ENCODE data around the gene ITPKB. TPM values are rescaled to one million over a fixed set of nuclear protein-coding genes. Genes with fewer than 3 reads are reported as not detected.

ITPKB gene
- total and polyA plus RNA-seq, 2 experiments from 2014 or later, result 0.31 to 5.2 TPM

- Mint-ChIP-seq H3K36me3 (ENCODE audit: low read depth) (no peaks in the 10 kb centered on the region), H3K9me3 (no peaks in the 10 kb centered on the region), H3K27ac (no peak overlapping the region), H3K27me3 (ENCODE audit: insufficient read depth, low read depth, poor library complexity) (peaks cover 9% of the 10 kb centered on the region), H3K4me1 (peaks cover 13% of the 10 kb centered on the region), H3K4me3 (no peak overlapping the region)
- H2AFZ ChIP-seq, result no peak overlapping the region
- H4K20me1 ChIP-seq (replicated peaks; ENCODE audit: insufficient read depth), result no peaks in the 10 kb centered on the region
- no peak for DNase-seq (ENCODE audit: low spot score)
- 0 out of 2 replicates have a peak, but pooled peaks cover 3% of the 10 kb centered on the region for H3K9me2 ChIP-seq (ENCODE audit: insufficient read depth)
- H3K36me3 ChIP-seq (ENCODE audit: insufficient read depth), result no peaks in the 10 kb centered on the region
- peaks cover 10% of the 10 kb centered on the region; the same call in 1 of the 2 replicates for H3K4me1 ChIP-seq (ENCODE audit: insufficient read depth)
- no peak overlapping the region for H3K4me3 ChIP-seq
- no peaks in the 10 kb centered on the region for H3K27me3 ChIP-seq (ENCODE audit: insufficient read depth)
- H3K4me2 ChIP-seq, result no peak overlapping the region
- no peaks in the 10 kb centered on the region for H3K79me2 ChIP-seq (replicated peaks; ENCODE audit: insufficient read depth)
- TF ChIP-seq, protein P1, sequence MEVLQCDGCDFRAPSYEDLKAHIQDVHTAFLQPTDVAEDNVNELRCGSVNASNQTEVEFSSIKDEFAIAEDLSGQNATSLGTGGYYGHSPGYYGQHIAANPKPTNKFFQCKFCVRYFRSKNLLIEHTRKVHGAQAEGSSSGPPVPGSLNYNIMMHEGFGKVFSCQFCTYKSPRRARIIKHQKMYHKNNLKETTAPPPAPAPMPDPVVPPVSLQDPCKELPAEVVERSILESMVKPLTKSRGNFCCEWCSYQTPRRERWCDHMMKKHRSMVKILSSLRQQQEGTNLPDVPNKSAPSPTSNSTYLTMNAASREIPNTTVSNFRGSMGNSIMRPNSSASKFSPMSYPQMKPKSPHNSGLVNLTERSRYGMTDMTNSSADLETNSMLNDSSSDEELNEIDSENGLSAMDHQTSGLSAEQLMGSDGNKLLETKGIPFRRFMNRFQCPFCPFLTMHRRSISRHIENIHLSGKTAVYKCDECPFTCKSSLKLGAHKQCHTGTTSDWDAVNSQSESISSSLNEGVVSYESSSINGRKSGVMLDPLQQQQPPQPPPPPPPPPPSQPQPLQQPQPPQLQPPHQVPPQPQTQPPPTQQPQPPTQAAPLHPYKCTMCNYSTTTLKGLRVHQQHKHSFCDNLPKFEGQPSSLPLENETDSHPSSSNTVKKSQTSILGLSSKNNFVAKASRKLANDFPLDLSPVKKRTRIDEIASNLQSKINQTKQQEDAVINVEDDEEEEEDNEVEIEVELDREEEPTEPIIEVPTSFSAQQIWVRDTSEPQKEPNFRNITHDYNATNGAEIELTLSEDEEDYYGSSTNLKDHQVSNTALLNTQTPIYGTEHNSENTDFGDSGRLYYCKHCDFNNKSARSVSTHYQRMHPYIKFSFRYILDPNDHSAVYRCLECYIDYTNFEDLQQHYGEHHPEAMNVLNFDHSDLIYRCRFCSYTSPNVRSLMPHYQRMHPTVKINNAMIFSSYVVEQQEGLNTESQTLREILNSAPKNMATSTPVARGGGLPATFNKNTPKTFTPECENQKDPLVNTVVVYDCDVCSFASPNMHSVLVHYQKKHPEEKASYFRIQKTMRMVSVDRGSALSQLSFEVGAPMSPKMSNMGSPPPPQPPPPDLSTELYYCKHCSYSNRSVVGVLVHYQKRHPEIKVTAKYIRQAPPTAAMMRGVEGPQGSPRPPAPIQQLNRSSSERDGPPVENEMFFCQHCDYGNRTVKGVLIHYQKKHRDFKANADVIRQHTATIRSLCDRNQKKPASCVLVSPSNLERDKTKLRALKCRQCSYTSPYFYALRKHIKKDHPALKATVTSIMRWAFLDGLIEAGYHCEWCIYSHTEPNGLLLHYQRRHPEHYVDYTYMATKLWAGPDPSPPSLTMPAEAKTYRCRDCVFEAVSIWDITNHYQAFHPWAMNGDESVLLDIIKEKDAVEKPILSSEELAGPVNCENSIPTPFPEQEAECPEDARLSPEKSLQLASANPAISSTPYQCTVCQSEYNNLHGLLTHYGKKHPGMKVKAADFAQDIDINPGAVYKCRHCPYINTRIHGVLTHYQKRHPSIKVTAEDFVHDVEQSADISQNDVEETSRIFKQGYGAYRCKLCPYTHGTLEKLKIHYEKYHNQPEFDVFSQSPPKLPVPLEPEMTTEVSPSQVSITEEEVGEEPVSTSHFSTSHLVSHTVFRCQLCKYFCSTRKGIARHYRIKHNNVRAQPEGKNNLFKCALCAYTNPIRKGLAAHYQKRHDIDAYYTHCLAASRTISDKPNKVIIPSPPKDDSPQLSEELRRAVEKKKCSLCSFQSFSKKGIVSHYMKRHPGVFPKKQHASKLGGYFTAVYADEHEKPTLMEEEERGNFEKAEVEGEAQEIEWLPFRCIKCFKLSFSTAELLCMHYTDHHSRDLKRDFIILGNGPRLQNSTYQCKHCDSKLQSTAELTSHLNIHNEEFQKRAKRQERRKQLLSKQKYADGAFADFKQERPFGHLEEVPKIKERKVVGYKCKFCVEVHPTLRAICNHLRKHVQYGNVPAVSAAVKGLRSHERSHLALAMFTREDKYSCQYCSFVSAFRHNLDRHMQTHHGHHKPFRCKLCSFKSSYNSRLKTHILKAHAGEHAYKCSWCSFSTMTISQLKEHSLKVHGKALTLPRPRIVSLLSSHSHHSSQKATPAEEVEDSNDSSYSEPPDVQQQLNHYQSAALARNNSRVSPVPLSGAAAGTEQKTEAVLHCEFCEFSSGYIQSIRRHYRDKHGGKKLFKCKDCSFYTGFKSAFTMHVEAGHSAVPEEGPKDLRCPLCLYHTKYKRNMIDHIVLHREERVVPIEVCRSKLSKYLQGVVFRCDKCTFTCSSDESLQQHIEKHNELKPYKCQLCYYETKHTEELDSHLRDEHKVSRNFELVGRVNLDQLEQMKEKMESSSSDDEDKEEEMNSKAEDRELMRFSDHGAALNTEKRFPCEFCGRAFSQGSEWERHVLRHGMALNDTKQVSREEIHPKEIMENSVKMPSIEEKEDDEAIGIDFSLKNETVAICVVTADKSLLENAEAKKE (CRISPR knock-in tag; IDR thresholded peaks at IDR 0.05), result no peak
- H3F3A ChIP-seq (replicated peaks; ENCODE audit: low read depth), result no peaks in the 10 kb centered on the region
- no peak overlapping the region for H3K27ac ChIP-seq (ENCODE audit: low read depth)
- ATAC-seq, result no peak
Measured at GRCh38 chr1:226696547-226696946, 42.5 kb downstream of the ITPKB start.

- no peak overlapping the region for H3K27ac ChIP-seq (ENCODE audit: low read depth)
- H3K9me2 ChIP-seq (ENCODE audit: insufficient read depth), result 0 out of 2 replicates have a peak, but pooled peaks cover 3% of the 10 kb centered on the region
- no peak for ATAC-seq
- no peak overlapping the region for H3K4me3 Mint-ChIP-seq
- peaks cover 17% of the 10 kb centered on the region for H3K4me1 Mint-ChIP-seq
- no peak for DNase-seq (ENCODE audit: low spot score)
- no peak overlapping the region for H3K27ac Mint-ChIP-seq
- no peaks in the 10 kb centered on the region for H3K27me3 ChIP-seq (ENCODE audit: insufficient read depth)
- H3K27me3 Mint-ChIP-seq (ENCODE audit: insufficient read depth, low read depth, poor library complexity), result peaks cover 8% of the 10 kb centered on the region
- H2AFZ ChIP-seq, result no peak overlapping the region
- H3K36me3 ChIP-seq (ENCODE audit: insufficient read depth), result no peaks in the 10 kb centered on the region
- TF ChIP-seq CREB1 (CRISPR knock-in tag; IDR thresholded peaks at IDR 0.05; ENCODE audit: low read depth) (no peak), EZH2 (IDR thresholded peaks at IDR 0.05; ENCODE audit: low read depth, unreplicated experiment) (no peak)
- no peaks in the 10 kb centered on the region for H3F3A ChIP-seq (replicated peaks; ENCODE audit: low read depth)
- H3K36me3 Mint-ChIP-seq (ENCODE audit: low read depth), result no peaks in the 10 kb centered on the region
- no peaks in the 10 kb centered on the region for H3K79me2 ChIP-seq (replicated peaks; ENCODE audit: insufficient read depth)
- no peak overlapping the region for H3K4me2 ChIP-seq
- peaks cover 8% of the 10 kb centered on the region for H3K4me1 ChIP-seq (ENCODE audit: insufficient read depth)
- no peak overlapping the region for H3K4me3 ChIP-seq
- H3K9me3 Mint-ChIP-seq, result no peaks in the 10 kb centered on the region
- no peaks in the 10 kb centered on the region for H4K20me1 ChIP-seq (replicated peaks; ENCODE audit: insufficient read depth)
Measured at GRCh38 chr1:226695335-226695900, 43.7 kb downstream of the ITPKB start.

Measured in GM23338 (cell line).